Calu3 (cell line): Measurements from ENCODE around the gene DNAJB5. TPM values are rescaled to one million over a fixed set of nuclear protein-coding genes. Genes with fewer than 3 reads are reported as not detected.

ENCODE experiments used
- BruUV-seq: library from RNA; stranded (reverse); fragments of 400-500 nt; replicated peaks from 2 replicates; lab custom pipeline; 2021; lab: Mats Ljungman, UMichigan
- CTCF ChIA-PET: fragments of 300-600 bp; sonication (Branson Sonifier 250); formaldehyde crosslinking; loops from one replicate; lab custom pipeline; 2022; ENCODE audit warnings: antibody characterized with exemption; lab: Charles Lee
- DNase-seq: peaks from one replicate; pipeline ENCODE4 v3.0.0; 2022
- H3K27ac Mint-ChIP-seq: one replicate; pipeline ENCODE4 v1.8.0; 2022; ENCODE audit warnings: mixed read lengths; ENCODE audit not compliant: unreplicated experiment
- H3K27me3 Mint-ChIP-seq: one replicate; pipeline ENCODE4 v1.8.0; 2022; ENCODE audit warnings: mixed read lengths; ENCODE audit not compliant: unreplicated experiment
- H3K36me3 Mint-ChIP-seq: one replicate; pipeline ENCODE4 v1.8.0; 2022; ENCODE audit warnings: mild to moderate bottlenecking, moderate library complexity, mixed read lengths; ENCODE audit not compliant: insufficient read depth, unreplicated experiment
- H3K4me1 Mint-ChIP-seq: one replicate; pipeline ENCODE4 v1.8.0; 2022; ENCODE audit warnings: mild to moderate bottlenecking, low read depth, mixed read lengths; ENCODE audit not compliant: unreplicated experiment
- H3K4me3 Mint-ChIP-seq: one replicate; pipeline ENCODE4 v1.8.0; 2022; ENCODE audit warnings: mild to moderate bottlenecking, low read depth, moderate library complexity, mixed read lengths; ENCODE audit not compliant: unreplicated experiment
- H3K9me3 Mint-ChIP-seq: one replicate; pipeline ENCODE4 v1.8.0; 2022; ENCODE audit warnings: low read depth, mixed read lengths; ENCODE audit not compliant: unreplicated experiment
- CTCF ChIP-seq: fragments of 200-600 bp; IDR thresholded peaks from one replicate; pipeline ENCODE4 v1.8.0; 2022; ENCODE audit warnings: antibody characterized with exemption; ENCODE audit not compliant: unreplicated experiment
- intact Hi-C: fragments of 100-400 bp; cut with micrococcal nuclease; formaldehyde crosslinking; loops from one replicate; pipeline ENCODE4 v1.10.0; 2022; ENCODE audit not compliant: unreplicated experiment
- total RNA-seq: library from RNA; stranded (reverse); gene quantifications from 2 replicates; pipeline ENCODE4 v1.2.3, GENCODE V29; 2022

Gene DNAJB5
- total RNA-seq, 1 experiment from 2014 or later, result 3.1 TPM

DNA sequence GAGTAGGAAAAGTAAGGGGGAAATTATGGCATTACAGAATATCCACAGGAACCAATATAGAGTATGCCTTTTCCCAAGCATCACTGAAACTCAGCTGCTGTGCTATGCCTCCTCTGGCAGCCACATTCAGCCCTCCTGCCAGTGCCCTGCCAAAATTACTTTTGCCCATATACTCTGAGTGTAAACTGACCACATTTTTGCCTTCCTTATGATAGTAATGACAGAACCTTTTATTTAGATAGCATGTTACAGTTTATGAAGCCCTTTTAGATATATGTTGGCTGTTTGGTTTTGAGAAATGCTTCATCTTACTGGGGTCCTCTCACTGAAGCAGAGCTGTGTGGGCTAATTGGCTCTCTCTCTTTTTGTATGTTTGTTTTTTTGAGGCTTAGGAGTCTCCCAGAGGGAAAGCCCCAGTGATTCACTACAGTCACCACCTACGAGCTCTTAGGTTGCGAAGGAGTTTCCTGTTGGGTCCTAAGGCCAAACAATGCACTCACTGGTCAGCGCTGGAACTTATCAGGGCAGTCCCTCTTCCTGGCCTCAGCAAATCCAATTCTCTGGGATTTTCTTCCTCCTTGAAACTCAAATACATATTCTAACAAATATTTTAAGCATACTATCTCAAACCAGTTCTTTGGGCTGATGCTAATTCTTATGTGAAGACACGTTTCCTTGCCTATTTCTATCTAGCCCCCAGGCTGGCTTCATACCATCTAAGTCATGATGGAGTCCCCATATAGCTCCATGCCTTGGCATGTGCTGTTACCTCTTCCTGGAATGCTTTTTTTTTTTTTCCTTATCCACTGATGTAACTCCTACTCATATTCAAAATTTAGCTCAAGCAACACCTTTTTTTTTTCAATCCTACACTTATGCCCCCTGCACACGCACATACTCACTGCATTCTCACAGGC, 27.7 kb upstream of the DNAJB5 start:
- H3K27me3 Mint-ChIP-seq, result peaks cover 56% of the 10 kb centered on the region
- intact Hi-C loops, result no loop called here
- H3K4me1 Mint-ChIP-seq, result peaks cover 21% of the 10 kb centered on the region
- no TSS peak for BruUV-seq
- no peaks in the 10 kb centered on the region for H3K9me3 Mint-ChIP-seq
- peak; percentile 31 for DNase-seq
- no peaks in the 10 kb centered on the region for H3K36me3 Mint-ChIP-seq
- H3K4me3 Mint-ChIP-seq, result no peak overlapping the region
- no peak for TF ChIP-seq CTCF
- no peak overlapping the region for H3K27ac Mint-ChIP-seq
- CTCF ChIA-PET, result interaction anchor here (1.8 kb wide), 1 partner anchor 62 kb away, joined by 10 read pairs; no protein-coding TSS in a partner anchor

DNA sequence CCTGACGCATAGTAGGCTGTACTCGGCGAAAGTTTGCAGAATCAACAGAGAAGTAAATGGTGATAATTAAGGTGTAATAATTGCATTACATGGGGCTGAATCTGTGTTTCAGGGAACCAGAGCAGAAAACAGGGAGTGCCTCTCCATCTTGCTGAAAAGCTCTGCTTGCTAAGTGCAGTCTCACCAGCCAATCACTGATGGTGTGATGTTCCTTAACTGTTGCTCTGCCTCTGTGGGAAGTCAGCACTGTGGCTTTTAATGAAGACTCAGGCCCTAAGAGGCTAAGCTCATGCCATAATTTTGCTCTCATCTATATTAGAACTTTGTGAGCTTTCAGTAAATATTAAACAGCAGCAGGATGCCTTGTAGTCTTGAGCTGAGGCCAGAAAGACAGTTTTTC, 27.0 kb upstream of the DNAJB5 start:
- no peak overlapping the region for H3K4me3 Mint-ChIP-seq
- H3K27ac Mint-ChIP-seq, result no peak overlapping the region
- peaks cover 21% of the 10 kb centered on the region for H3K4me1 Mint-ChIP-seq
- H3K27me3 Mint-ChIP-seq, result peaks cover 56% of the 10 kb centered on the region
- BruUV-seq, result no TSS peak
- CTCF ChIA-PET, result interaction anchor here (1.8 kb wide), 1 partner anchor 63 kb away, joined by 10 read pairs; no protein-coding TSS in a partner anchor
- no peaks in the 10 kb centered on the region for H3K36me3 Mint-ChIP-seq
- intact Hi-C loops, result no loop called here
- no peaks in the 10 kb centered on the region for H3K9me3 Mint-ChIP-seq
- DNase-seq, result no peak
- no peak for TF ChIP-seq CTCF

DNA sequence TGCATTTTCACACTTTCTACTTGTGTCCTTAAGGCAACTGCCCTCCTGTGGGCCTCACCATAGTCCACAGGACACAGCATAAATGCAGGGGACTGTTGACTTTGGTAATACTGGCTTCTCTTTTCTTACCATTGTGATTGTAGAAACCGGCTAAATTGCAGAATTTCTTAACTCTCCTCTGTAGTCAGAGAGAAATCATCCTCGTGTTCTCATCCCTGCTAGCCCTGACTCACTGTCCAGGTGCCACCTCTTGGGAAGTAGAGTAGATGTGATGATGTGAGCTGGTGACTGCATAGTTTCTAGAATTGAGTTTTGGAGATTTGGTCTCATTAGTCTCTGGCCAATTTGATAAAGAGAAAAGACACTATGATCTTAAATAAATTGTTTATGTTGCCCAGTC, 26.0 kb upstream of the DNAJB5 start:
- H3K27me3 Mint-ChIP-seq, result peaks cover 57% of the 10 kb centered on the region
- intact Hi-C loops, result no loop called here

DNA sequence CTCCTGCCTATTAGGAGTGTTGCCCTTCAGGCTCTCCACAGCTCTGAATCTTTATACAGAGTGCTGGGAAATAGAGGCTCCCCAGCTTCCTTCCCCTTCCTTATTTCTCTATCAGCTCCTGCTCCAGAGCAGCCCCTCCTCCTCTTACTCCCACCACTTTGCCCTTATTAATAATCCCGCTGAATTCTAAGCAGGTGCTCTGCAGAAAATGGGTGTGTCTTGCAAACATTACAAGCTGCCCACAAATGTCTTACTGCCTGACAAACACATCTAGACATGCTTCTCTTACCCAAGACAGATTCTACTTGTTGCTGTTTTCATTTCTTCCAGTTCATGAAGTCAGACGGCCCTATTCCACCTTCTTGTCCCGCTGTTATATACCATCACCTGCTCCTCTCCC, 25.1 kb upstream of the DNAJB5 start:
- CTCF ChIA-PET, result no interaction called here
- no peak for DNase-seq
- Mint-ChIP-seq H3K27me3 (peaks cover 57% of the 10 kb centered on the region), H3K27ac (no peak overlapping the region), H3K4me3 (no peak overlapping the region), H3K36me3 (no peaks in the 10 kb centered on the region), H3K4me1 (peaks cover 21% of the 10 kb centered on the region), H3K9me3 (no peaks in the 10 kb centered on the region)
- no peak for TF ChIP-seq CTCF
- BruUV-seq, result no TSS peak
- intact Hi-C loops, result no loop called here

More for the DNA sequence above, 26.0 kb upstream of the DNAJB5 start:
- no peak for TF ChIP-seq CTCF
- Mint-ChIP-seq H3K4me3 (no peak overlapping the region), H3K36me3 (no peaks in the 10 kb centered on the region), H3K9me3 (no peaks in the 10 kb centered on the region), H3K27ac (no peak overlapping the region), H3K4me1 (peaks cover 21% of the 10 kb centered on the region)
- no peak for DNase-seq
- CTCF ChIA-PET, result no interaction called here
- no TSS peak for BruUV-seq
